Right lobe of liver (tissue), 6 donors: ENCODE measurements around the gene ELMO1. TPM values are rescaled to one million over a fixed set of nuclear protein-coding genes. Genes with fewer than 3 reads are reported as not detected.

Experiments used
- ATAC-seq, 4 donors: fragments of 200-7000 bp; cut with Tn5 transposase; one replicate each; pipeline ENCODE4 v1.9.1; 2020; ENCODE audit warnings: mild to moderate bottlenecking in 4 of 4, moderate library complexity in 4 of 4
- DNase-seq, 3 donors: peaks; one replicate each; pipeline ENCODE4 v3.0.0-alpha.2; 2020
- H3K27ac ChIP-seq, 3 donors: fragments of 200-600 bp; one replicate each; pipeline ENCODE4 v1.8.0; 2022
- H3K27me3 ChIP-seq, 2 donors: fragments of 200-600 bp; one replicate each; pipeline ENCODE4 v1.8.0; 2022
- H3K36me3 ChIP-seq, 4 donors: fragments of 200-600 bp; sonication (generic) in 1 of 4; one replicate each; pipeline versions ENCODE4 v1.5.1 to v1.8.0; 2017 to 2022; ENCODE audit warnings: control low read depth in 1 of 4
- H3K4me1 ChIP-seq, 4 donors: fragments of 200-600 bp; sonication (generic) in 1 of 4; one replicate each; pipeline versions ENCODE4 v1.5.1 to v1.8.0; 2017 to 2022; ENCODE audit warnings: control low read depth in 1 of 4
- H3K4me3 ChIP-seq, 3 donors: fragments of 200-600 bp; one replicate each; pipeline ENCODE4 v1.8.0; 2022
- H3K9me3 ChIP-seq, 4 donors: fragments of 200-600 bp; sonication (generic) in 1 of 4; one replicate each; pipeline versions ENCODE4 v1.5.1 to v1.8.0; 2017 to 2022; ENCODE audit warnings: control low read depth in 1 of 4
- CTCF ChIP-seq, 4 donors: fragments of 200-600 bp in 3 of 4; fragments of 450-650 bp in 1 of 4; IDR thresholded peaks; one replicate each; pipeline versions ENCODE4 v1.5.1 to v1.8.0; 2016 to 2022; ENCODE audit warnings: antibody characterized with exemption in 4 of 4, mild to moderate bottlenecking in 2 of 4
- POLR2A ChIP-seq: fragments of 450-650 bp; IDR thresholded peaks from one replicate; pipeline ENCODE4 v1.6.1; 2017; ENCODE audit warnings: antibody characterized with exemption, mild to moderate bottlenecking
- WGBS: methylation state at CpG from one replicate; pipeline ENCODE4 v1.1.6; 2018; ENCODE audit warnings: low coverage, low lambda C conversion rate; ENCODE audit not compliant: insufficient coverage; ENCODE audit errors: missing lambda C conversion rate; 5-methylcytosine and 5-hydroxymethylcytosine counted together
- intact Hi-C, 2 donors: fragments of 100-400 bp; cut with DNase I; formaldehyde crosslinking; loops; one replicate each; pipeline versions ENCODE4 v1.11.2 to v1.14.1; 2022
- total RNA-seq, 6 experiments: library from RNA; depleted of rRNA in 2 of 6; stranded (reverse); fragments of >200 nt in 2 of 6; fragmentation: NEBNext Ultra II Directional in 3 of 6; extraction: Animal tissue kit (Norgen Biotek cat#: 25700) in 3 of 6; gene quantifications; one replicate each; pipeline versions ENCODE4 v1.1.0 to v1.2.4, GENCODE V29; 2016 to 2023
- donor health status: DM: no; HTN: yes; CAD: no.
- donor health status: DM: no; HTN: no; CAD: no.
- donor health status: DM: no; HTN: no; CAD: no.
- donor health status: DM: no; HTN: yes; CAD: no.
- donor health status: DM: no; HTN: yes; CAD: no.

ELMO1 gene
- total RNA-seq, 6 experiments from 2014 or later, result 18.4 to 55.4 (median 25.1) TPM

GRCh38 chr7:36986511-36986933, 462.1 kb downstream of the ELMO1 start:
- TF ChIP-seq CTCF (IDR thresholded peaks at IDR 0.05) (no peak), POLR2A (no peak)
- Histone ChIP-seq H3K4me1 (peaks cover 0 to 29% (median 3%) of the 10 kb centered on the region in 4 donors), H3K36me3 (no peaks in the 10 kb centered on the region), H3K27ac (peak overlapping the region in 1 of 3 donors; percentile 27), H3K9me3 (no peaks in the 10 kb centered on the region), H3K4me3 (peak overlapping the region in 1 of 3 donors; percentile 1), H3K27me3 (no peaks in the 10 kb centered on the region)
- no peak for DNase-seq
- ATAC-seq, result peak in 3 of 4 donors; percentile 4 to 15 (median 4)
- WGBS, result 54% methylated on average over 5 of the region's 5 CpGs
- intact Hi-C loops, result no loop called here

- intact Hi-C loops, result no loop called here
- TF ChIP-seq POLR2A (no peak), CTCF (IDR thresholded peaks at IDR 0.05) (no peak)
- Histone ChIP-seq H3K27ac (no peak overlapping the region), H3K27me3 (no peaks in the 10 kb centered on the region), H3K9me3 (no peaks in the 10 kb centered on the region), H3K36me3 (no peaks in the 10 kb centered on the region), H3K4me3 (no peak overlapping the region), H3K4me1 (peaks cover 0 to 29% (median 3%) of the 10 kb centered on the region in 4 donors)
- WGBS, result 84% methylated on average over 13 of the region's 13 CpGs
- ATAC-seq, result no peak
- DNase-seq, result no peak
These were observed 462.7 kb downstream of the ELMO1 start for GRCh38 chr7:36985866-36986400.

- intact Hi-C loops, result no loop called here
- H3K4me3 ChIP-seq, result no peak overlapping the region
- WGBS, result 60% methylated on average over 5 of the region's 5 CpGs
- no peaks in the 10 kb centered on the region for H3K9me3 ChIP-seq
- no peaks in the 10 kb centered on the region for H3K27me3 ChIP-seq
- no peak for DNase-seq
- no peak overlapping the region for H3K27ac ChIP-seq
- no peak for ATAC-seq
- H3K4me1 ChIP-seq, result peaks cover 0 to 29% (median 3%) of the 10 kb centered on the region in 4 donors
- H3K36me3 ChIP-seq, result no peaks in the 10 kb centered on the region
- no peak for TF ChIP-seq CTCF (IDR thresholded peaks at IDR 0.05)
- TF ChIP-seq POLR2A, result no peak
These were observed 463.3 kb downstream of the ELMO1 start for GRCh38 chr7:36985316-36985715.

GRCh38 chr7:36984710-36985312, 463.9 kb downstream of the ELMO1 start:
- DNase-seq (no peak), ATAC-seq (no peak)
- no peaks in the 10 kb centered on the region for H3K36me3 ChIP-seq
- WGBS, result 50% methylated on average over 6 of the region's 6 CpGs
- H3K27me3 ChIP-seq, result no peaks in the 10 kb centered on the region
- H3K4me1 ChIP-seq, result peaks cover 0 to 29% (median 3%) of the 10 kb centered on the region in 4 donors
- TF ChIP-seq POLR2A (no peak), CTCF (IDR thresholded peaks at IDR 0.05) (no peak)
- H3K4me3 ChIP-seq, result no peak overlapping the region
- H3K9me3 ChIP-seq, result no peaks in the 10 kb centered on the region
- H3K27ac ChIP-seq, result no peak overlapping the region
- intact Hi-C loops, result no loop called here
